HUDEP-2 (cell line): ENCODE results near the gene GSTA3.
"Not testable (repeated sequence)": the region's sequence is repeated elsewhere in the genome, so short reads cannot be mapped to it uniquely, and the experiment has no call there.

Source experiments
- DNase-seq, 76 experiments: peaks; one replicate each; lab custom pipeline; 2025; ENCODE audit not compliant: unreplicated experiment in 76 of 76; lab: John Stamatoyannopoulos, UW

GSTA3 gene

GRCh38 chr6:52918027-52918686, 8.7 kb upstream of the GSTA3 start:
- not testable (repeated sequence) for DNase-seq

GRCh38 chr6:52914516-52914915, 5.0 kb upstream of the GSTA3 start:
- no peak for DNase-seq

GRCh38 chr6:52910091-52910490, 593 bp upstream of the GSTA3 start:
- DNase-seq: no peak

- DNase-seq: no peak
Measured at GRCh38 chr6:52909131-52909530, 367 bp downstream of the GSTA3 start.

GRCh38 chr6:52908526-52908925, 972 bp downstream of the GSTA3 start:
- DNase-seq: no peak

- DNase-seq: peak in 24 of 76 experiments; percentile 1 to 38 (median 15)
Measured at GRCh38 chr6:52904562-52905279, 4.8 kb downstream of the GSTA3 start.

- no peak for DNase-seq
Measured at GRCh38 chr6:52900536-52900935, 9.0 kb downstream of the GSTA3 start.

- DNase-seq: not testable (repeated sequence)
Measured at GRCh38 chr6:52895790-52896189, 13.7 kb downstream of the GSTA3 start.

GRCh38 chr6:52894285-52894684, 15.2 kb downstream of the GSTA3 start:
- no peak for DNase-seq

- peak in 2 of 76 experiments; percentile 12 to 19 for DNase-seq
Measured at GRCh38 chr6:52893803-52894202, 15.7 kb downstream of the GSTA3 start.

- no peak for DNase-seq
Measured at GRCh38 chr6:52893221-52893620, 16.3 kb downstream of the GSTA3 start.

- no peak for DNase-seq
Measured at GRCh38 chr6:52890018-52890417, 19.5 kb downstream of the GSTA3 start.

GRCh38 chr6:52887910-52888524, 21.5 kb downstream of the GSTA3 start:
- no peak for DNase-seq

- DNase-seq: peak in 71 of 76 experiments; percentile 18 to 82 (median 63)
Measured at GRCh38 chr6:52881996-52882841, 27.3 kb downstream of the GSTA3 start.

- DNase-seq: no peak
Measured at GRCh38 chr6:52881662-52881995, 27.9 kb downstream of the GSTA3 start.

GRCh38 chr6:52877786-52878185, 31.7 kb downstream of the GSTA3 start:
- no peak for DNase-seq

- DNase-seq: no peak
Measured at GRCh38 chr6:52877168-52877567, 32.3 kb downstream of the GSTA3 start.

GRCh38 chr6:52876056-52876787, 33.3 kb downstream of the GSTA3 start:
- no peak for DNase-seq

- DNase-seq: no peak
Measured at GRCh38 chr6:52872031-52872430, 37.5 kb downstream of the GSTA3 start.

- DNase-seq: no peak
Measured at GRCh38 chr6:52871621-52872020, 37.9 kb downstream of the GSTA3 start.
